Liver (tissue), 3 donors: ENCODE results near the gene RCE1.

Experiments used
- JUND ChIP-seq, 2 donors: IDR thresholded peaks; 2 replicates each; pipeline ENCODE4 v1.6.1; 2016; ENCODE audit warnings: antibody characterized with exemption in 2 of 2
- RAD21 ChIP-seq, 2 donors: IDR thresholded peaks; 2 replicates each; pipeline ENCODE4 v1.6.1; 2016; ENCODE audit warnings: antibody characterized with exemption in 2 of 2, mild to moderate bottlenecking in 2 of 2
- TAF1 ChIP-seq: conservative IDR thresholded peaks from 2 replicates; pipeline ENCODE4 v1.6.1; 2016; ENCODE audit warnings: antibody characterized with exemption, mild to moderate bottlenecking
- YY1 ChIP-seq: IDR thresholded peaks from 2 replicates; pipeline ENCODE4 v1.6.1; 2016; ENCODE audit warnings: antibody characterized with exemption, mild to moderate bottlenecking
- TF ChIP-seq, protein P1 (sequence below): fragments of 150-350 bp; IDR thresholded peaks from 2 replicates; pipeline ENCODE4 v1.5.1; 2017; ENCODE audit warnings: improper control_type of control experiment, low read depth, low read length; ENCODE audit not compliant: missing input control
- TF ChIP-seq, protein P2 (sequence below): IDR thresholded peaks from 2 replicates; pipeline ENCODE4 v1.6.1; 2016; ENCODE audit warnings: antibody characterized with exemption, mild to moderate bottlenecking
- TF ChIP-seq, protein P3 (sequence below): IDR thresholded peaks from 2 replicates; pipeline ENCODE4 v1.6.1; 2016; ENCODE audit warnings: antibody characterized with exemption
- TF ChIP-seq, protein P4 (sequence below): IDR thresholded peaks from 2 replicates; pipeline ENCODE4 v1.6.1; 2016; ENCODE audit warnings: antibody characterized with exemption
- donor health status: healthy.
- donor health status: healthy.

DNA sequence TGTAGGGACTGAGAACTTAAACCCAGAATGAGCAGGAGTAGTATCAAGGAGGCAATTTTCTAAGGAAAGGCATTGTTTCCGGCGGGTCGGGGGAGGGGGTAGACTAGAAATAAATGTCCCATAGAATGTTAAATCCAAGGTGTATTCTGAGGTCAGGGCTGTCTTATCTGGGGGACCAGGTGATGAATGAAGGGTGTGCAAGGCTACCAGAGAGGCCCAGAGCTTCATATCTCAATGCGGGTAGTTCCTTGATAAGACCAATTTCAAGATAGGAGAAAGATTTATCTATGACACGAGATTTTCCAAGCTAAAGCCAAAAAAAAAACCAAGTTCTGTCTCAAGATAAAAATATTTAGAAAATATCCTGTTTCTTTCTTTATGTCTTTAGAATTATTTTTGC lies 8.3 kb upstream of the RCE1 start:
- TF ChIP-seq, protein P1, sequence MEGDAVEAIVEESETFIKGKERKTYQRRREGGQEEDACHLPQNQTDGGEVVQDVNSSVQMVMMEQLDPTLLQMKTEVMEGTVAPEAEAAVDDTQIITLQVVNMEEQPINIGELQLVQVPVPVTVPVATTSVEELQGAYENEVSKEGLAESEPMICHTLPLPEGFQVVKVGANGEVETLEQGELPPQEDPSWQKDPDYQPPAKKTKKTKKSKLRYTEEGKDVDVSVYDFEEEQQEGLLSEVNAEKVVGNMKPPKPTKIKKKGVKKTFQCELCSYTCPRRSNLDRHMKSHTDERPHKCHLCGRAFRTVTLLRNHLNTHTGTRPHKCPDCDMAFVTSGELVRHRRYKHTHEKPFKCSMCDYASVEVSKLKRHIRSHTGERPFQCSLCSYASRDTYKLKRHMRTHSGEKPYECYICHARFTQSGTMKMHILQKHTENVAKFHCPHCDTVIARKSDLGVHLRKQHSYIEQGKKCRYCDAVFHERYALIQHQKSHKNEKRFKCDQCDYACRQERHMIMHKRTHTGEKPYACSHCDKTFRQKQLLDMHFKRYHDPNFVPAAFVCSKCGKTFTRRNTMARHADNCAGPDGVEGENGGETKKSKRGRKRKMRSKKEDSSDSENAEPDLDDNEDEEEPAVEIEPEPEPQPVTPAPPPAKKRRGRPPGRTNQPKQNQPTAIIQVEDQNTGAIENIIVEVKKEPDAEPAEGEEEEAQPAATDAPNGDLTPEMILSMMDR: no peak
- TF ChIP-seq YY1 (no peak), RAD21 (IDR thresholded peaks at IDR 0.05) (no peak), TAF1 (no peak), JUND (IDR thresholded peaks at IDR 0.05) (no peak)
- TF ChIP-seq, protein P2, sequence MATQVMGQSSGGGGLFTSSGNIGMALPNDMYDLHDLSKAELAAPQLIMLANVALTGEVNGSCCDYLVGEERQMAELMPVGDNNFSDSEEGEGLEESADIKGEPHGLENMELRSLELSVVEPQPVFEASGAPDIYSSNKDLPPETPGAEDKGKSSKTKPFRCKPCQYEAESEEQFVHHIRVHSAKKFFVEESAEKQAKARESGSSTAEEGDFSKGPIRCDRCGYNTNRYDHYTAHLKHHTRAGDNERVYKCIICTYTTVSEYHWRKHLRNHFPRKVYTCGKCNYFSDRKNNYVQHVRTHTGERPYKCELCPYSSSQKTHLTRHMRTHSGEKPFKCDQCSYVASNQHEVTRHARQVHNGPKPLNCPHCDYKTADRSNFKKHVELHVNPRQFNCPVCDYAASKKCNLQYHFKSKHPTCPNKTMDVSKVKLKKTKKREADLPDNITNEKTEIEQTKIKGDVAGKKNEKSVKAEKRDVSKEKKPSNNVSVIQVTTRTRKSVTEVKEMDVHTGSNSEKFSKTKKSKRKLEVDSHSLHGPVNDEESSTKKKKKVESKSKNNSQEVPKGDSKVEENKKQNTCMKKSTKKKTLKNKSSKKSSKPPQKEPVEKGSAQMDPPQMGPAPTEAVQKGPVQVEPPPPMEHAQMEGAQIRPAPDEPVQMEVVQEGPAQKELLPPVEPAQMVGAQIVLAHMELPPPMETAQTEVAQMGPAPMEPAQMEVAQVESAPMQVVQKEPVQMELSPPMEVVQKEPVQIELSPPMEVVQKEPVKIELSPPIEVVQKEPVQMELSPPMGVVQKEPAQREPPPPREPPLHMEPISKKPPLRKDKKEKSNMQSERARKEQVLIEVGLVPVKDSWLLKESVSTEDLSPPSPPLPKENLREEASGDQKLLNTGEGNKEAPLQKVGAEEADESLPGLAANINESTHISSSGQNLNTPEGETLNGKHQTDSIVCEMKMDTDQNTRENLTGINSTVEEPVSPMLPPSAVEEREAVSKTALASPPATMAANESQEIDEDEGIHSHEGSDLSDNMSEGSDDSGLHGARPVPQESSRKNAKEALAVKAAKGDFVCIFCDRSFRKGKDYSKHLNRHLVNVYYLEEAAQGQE: no peak
- TF ChIP-seq, protein P3, sequence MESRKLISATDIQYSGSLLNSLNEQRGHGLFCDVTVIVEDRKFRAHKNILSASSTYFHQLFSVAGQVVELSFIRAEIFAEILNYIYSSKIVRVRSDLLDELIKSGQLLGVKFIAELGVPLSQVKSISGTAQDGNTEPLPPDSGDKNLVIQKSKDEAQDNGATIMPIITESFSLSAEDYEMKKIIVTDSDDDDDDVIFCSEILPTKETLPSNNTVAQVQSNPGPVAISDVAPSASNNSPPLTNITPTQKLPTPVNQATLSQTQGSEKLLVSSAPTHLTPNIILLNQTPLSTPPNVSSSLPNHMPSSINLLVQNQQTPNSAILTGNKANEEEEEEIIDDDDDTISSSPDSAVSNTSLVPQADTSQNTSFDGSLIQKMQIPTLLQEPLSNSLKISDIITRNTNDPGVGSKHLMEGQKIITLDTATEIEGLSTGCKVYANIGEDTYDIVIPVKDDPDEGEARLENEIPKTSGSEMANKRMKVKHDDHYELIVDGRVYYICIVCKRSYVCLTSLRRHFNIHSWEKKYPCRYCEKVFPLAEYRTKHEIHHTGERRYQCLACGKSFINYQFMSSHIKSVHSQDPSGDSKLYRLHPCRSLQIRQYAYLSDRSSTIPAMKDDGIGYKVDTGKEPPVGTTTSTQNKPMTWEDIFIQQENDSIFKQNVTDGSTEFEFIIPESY: no peak
- TF ChIP-seq, protein P4, sequence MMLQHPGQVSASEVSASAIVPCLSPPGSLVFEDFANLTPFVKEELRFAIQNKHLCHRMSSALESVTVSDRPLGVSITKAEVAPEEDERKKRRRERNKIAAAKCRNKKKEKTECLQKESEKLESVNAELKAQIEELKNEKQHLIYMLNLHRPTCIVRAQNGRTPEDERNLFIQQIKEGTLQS: no peak
